ENCODE results near the gene GREB1.
A peak's percentile ranks its signal among the peaks of the same experiment; 100 is the strongest.

Gene GREB1

DNA sequence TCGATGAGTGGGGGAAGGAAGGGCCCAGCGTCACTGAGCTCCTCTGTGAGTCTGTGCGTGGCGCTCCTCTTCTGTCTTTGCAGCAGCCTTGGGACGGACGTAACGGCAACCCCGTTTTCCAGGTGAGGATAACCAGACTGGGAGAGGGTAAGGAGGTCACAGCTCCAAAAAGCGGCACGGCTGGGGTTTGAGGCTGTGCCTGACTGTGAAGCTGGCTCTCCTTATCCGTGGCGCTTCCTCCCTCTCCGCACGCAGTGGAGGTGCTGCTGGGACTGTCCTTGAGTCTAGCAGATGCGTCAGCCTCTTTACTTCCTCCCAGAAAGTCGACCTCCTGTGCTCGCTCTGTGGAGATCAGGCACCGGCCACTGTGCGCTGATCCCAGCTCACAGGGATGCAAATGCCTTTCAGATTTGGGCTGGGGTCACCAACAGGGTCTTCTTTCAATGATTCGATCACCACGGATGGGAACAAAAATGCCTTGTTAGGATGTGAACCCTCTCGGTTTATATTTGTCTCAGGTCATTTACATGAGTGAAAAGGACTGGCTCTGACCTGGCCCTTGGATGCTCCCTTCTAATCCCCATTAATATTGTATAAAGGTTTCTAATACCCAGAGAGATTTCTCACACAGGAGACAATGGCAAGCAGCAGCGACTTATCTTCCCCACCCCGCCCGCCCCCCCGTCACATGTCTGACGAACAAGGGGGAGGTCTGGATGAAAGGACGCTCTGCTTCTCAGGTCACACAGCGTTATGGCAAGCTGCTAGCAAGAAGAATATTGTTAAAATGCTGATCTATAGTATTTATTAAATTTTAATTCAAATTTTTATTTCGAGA, 37.8 kb upstream of the GREB1 start:
- Histone ChIP-seq H3K36me3 (ENCODE audit: control insufficient read depth in 1 of 2, insufficient read depth in 2 of 2, low read length in 2 of 2) (no peaks in the 10 kb centered on the region), H2BK5ac (ENCODE audit: low read depth, low read length, poor library complexity) (no peak overlapping the region), H3K9me3 (ENCODE audit: insufficient read depth, low read depth, low read length) (no peaks in the 10 kb centered on the region), H4K12ac (ENCODE audit: low read depth, low read length) (no peak overlapping the region), H3K4me2 (ENCODE audit: low read length) (no peak overlapping the region), H2AFZ (ENCODE audit: insufficient read depth, low read length, poor library complexity) (no peak overlapping the region), H3K23ac (ENCODE audit: low read length) (no peak overlapping the region), H3K14ac (ENCODE audit: low read length) (no peak overlapping the region), H3K4ac (ENCODE audit: low read depth, low read length) (no peak overlapping the region), H2BK120ac (ENCODE audit: insufficient read depth, low read length, poor library complexity) (no peak overlapping the region), H3K9ac (ENCODE audit: low read length) (no peak overlapping the region), H2AK5ac (ENCODE audit: low read length) (no peak overlapping the region), H3K79me1 (ENCODE audit: low read length) (no peaks in the 10 kb centered on the region), H3K79me2 (ENCODE audit: control insufficient read depth, insufficient read depth, low read length, poor library complexity) (peaks cover 2% of the 10 kb centered on the region), H3K18ac (ENCODE audit: low read length) (no peak overlapping the region), H3K27me3 (ENCODE audit: insufficient read depth, low read length) (no peaks in the 10 kb centered on the region), H4K91ac (ENCODE audit: low read depth, low read length) (no peak overlapping the region), H3K27ac (ENCODE audit: low read depth, low read length) (no peak overlapping the region), H4K8ac (ENCODE audit: low read depth, low read length) (no peak overlapping the region), H3K4me1 (ENCODE audit: control insufficient read depth in 1 of 2, insufficient read depth in 2 of 2, low read length in 2 of 2) (peaks cover 2 to 10% of the 10 kb centered on the region in 2 experiments), H2BK12ac (ENCODE audit: low read length) (no peak overlapping the region), H3K4me3 (ENCODE audit: low read depth, low read length) (no peak overlapping the region)
- DNase-seq: no peak
- WGBS (ENCODE audit: extremely low coverage, insufficient coverage, insufficient read length): no CpG with 5 or more reads among the region's 30 CpGs

DNA sequence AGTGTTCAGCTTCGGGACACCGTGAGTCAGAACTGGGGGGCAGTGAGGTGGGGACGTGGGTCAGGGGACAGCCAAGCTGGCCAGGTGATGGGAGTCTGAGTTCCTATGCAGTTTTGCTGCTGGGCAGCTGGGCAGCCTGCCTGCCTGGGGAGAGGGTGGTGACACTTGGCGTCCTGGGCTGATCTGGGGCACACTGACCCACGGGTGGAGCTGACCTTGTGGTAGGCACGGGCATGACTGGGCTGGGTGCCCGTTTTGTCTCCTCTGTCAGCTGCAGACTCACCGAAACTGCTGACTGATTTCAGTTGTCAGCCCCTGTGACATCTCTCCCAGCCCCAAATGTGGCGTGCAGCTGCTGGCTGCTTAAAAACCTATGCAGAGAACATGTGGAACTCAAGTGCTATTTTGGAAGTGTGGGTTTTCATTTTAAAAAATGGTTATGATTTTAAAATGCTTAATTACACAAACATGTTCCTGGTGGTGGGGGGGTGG, 35.3 kb upstream of the GREB1 start:
- no peak overlapping the region for H2AK5ac ChIP-seq (ENCODE audit: low read length)
- no peak overlapping the region for H2BK120ac ChIP-seq (ENCODE audit: insufficient read depth, low read length, poor library complexity)
- H3K4me3 ChIP-seq (ENCODE audit: low read depth, low read length): peak overlapping the region; percentile 10
- no peak overlapping the region for H4K8ac ChIP-seq (ENCODE audit: low read depth, low read length)
- no peaks in the 10 kb centered on the region for H3K79me2 ChIP-seq (ENCODE audit: control insufficient read depth, insufficient read depth, low read length, poor library complexity)
- no peaks in the 10 kb centered on the region for H3K79me1 ChIP-seq (ENCODE audit: low read length)
- H4K12ac ChIP-seq (ENCODE audit: low read depth, low read length): no peak overlapping the region
- H3K4me1 ChIP-seq (ENCODE audit: control insufficient read depth in 1 of 2, insufficient read depth in 2 of 2, low read length in 2 of 2): peaks cover 0 to 3% of the 10 kb centered on the region in 2 experiments
- H3K4me2 ChIP-seq (ENCODE audit: low read length): no peak overlapping the region
- no peak overlapping the region for H3K23ac ChIP-seq (ENCODE audit: low read length)
- H3K14ac ChIP-seq (ENCODE audit: low read length): no peak overlapping the region
- H3K36me3 ChIP-seq (ENCODE audit: control insufficient read depth in 1 of 2, insufficient read depth in 2 of 2, low read length in 2 of 2): no peaks in the 10 kb centered on the region
- H2AFZ ChIP-seq (ENCODE audit: insufficient read depth, low read length, poor library complexity): no peak overlapping the region
- H3K27me3 ChIP-seq (ENCODE audit: insufficient read depth, low read length): no peaks in the 10 kb centered on the region
- no peak overlapping the region for H3K4ac ChIP-seq (ENCODE audit: low read depth, low read length)
- no peak overlapping the region for H2BK12ac ChIP-seq (ENCODE audit: low read length)
- H2BK5ac ChIP-seq (ENCODE audit: low read depth, low read length, poor library complexity): no peak overlapping the region
- WGBS (ENCODE audit: extremely low coverage, insufficient coverage, insufficient read length): no CpG with 5 or more reads among the region's 9 CpGs
- no peak overlapping the region for H3K18ac ChIP-seq (ENCODE audit: low read length)
- H3K9me3 ChIP-seq (ENCODE audit: insufficient read depth, low read depth, low read length): no peaks in the 10 kb centered on the region
- no peak for DNase-seq
- no peak overlapping the region for H3K9ac ChIP-seq (ENCODE audit: low read length)
- H3K27ac ChIP-seq (ENCODE audit: low read depth, low read length): no peak overlapping the region
- H4K91ac ChIP-seq (ENCODE audit: low read depth, low read length): no peak overlapping the region

DNA sequence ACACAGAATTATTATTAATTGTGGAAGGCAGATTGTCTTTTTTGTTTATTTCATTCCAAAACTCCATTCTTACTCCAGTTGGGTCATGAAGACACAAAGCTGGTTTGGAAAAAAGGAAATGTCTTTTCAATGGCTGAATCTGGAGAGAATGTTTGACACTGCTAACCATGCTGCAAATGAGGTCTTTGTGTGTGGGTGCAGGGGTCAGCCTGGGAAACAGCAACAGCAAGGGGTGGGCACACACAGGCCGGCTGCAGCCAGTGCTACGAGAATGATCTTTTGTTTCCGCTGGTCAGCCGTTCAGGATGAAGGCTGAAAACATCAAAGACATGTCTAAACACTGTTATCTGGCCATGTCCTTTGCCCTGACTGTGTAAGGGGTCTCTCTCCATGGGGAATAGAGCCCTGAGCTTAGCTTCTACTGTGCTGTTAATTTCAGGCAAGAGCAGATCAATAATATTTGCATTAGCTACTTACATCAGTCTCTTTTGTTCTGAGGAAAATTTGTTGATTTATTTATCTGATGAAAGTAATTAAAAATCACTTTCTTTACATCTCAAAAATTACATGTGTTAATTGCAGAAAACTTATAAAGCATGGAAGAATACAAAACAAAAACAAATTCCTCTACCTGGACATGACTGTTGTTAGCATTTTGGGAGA, 34.6 kb upstream of the GREB1 start:
- H3K14ac ChIP-seq (ENCODE audit: low read length): no peak overlapping the region
- H4K12ac ChIP-seq (ENCODE audit: low read depth, low read length): no peak overlapping the region
- no CpG with 5 or more reads among the region's 4 CpGs for WGBS (ENCODE audit: extremely low coverage, insufficient coverage, insufficient read length)
- no peak overlapping the region for H3K4me2 ChIP-seq (ENCODE audit: low read length)
- H4K91ac ChIP-seq (ENCODE audit: low read depth, low read length): no peak overlapping the region
- H3K4me1 ChIP-seq (ENCODE audit: control insufficient read depth in 1 of 2, insufficient read depth in 2 of 2, low read length in 2 of 2): peaks cover 0 to 3% of the 10 kb centered on the region in 2 experiments
- H2BK12ac ChIP-seq (ENCODE audit: low read length): no peak overlapping the region
- no peak overlapping the region for H3K27ac ChIP-seq (ENCODE audit: low read depth, low read length)
- no peak overlapping the region for H2AK5ac ChIP-seq (ENCODE audit: low read length)
- H3K4me3 ChIP-seq (ENCODE audit: low read depth, low read length): no peak overlapping the region
- no peak overlapping the region for H3K18ac ChIP-seq (ENCODE audit: low read length)
- H3K4ac ChIP-seq (ENCODE audit: low read depth, low read length): no peak overlapping the region
- H3K9ac ChIP-seq (ENCODE audit: low read length): no peak overlapping the region
- H4K8ac ChIP-seq (ENCODE audit: low read depth, low read length): no peak overlapping the region
- no peak overlapping the region for H2AFZ ChIP-seq (ENCODE audit: insufficient read depth, low read length, poor library complexity)
- H3K36me3 ChIP-seq (ENCODE audit: control insufficient read depth in 1 of 2, insufficient read depth in 2 of 2, low read length in 2 of 2): no peaks in the 10 kb centered on the region
- no peak overlapping the region for H2BK120ac ChIP-seq (ENCODE audit: insufficient read depth, low read length, poor library complexity)
- H2BK5ac ChIP-seq (ENCODE audit: low read depth, low read length, poor library complexity): no peak overlapping the region
- no peaks in the 10 kb centered on the region for H3K9me3 ChIP-seq (ENCODE audit: insufficient read depth, low read depth, low read length)
- DNase-seq: no peak
- H3K23ac ChIP-seq (ENCODE audit: low read length): no peak overlapping the region
- H3K27me3 ChIP-seq (ENCODE audit: insufficient read depth, low read length): no peaks in the 10 kb centered on the region
- H3K79me1 ChIP-seq (ENCODE audit: low read length): no peaks in the 10 kb centered on the region
- H3K79me2 ChIP-seq (ENCODE audit: control insufficient read depth, insufficient read depth, low read length, poor library complexity): no peaks in the 10 kb centered on the region

DNA sequence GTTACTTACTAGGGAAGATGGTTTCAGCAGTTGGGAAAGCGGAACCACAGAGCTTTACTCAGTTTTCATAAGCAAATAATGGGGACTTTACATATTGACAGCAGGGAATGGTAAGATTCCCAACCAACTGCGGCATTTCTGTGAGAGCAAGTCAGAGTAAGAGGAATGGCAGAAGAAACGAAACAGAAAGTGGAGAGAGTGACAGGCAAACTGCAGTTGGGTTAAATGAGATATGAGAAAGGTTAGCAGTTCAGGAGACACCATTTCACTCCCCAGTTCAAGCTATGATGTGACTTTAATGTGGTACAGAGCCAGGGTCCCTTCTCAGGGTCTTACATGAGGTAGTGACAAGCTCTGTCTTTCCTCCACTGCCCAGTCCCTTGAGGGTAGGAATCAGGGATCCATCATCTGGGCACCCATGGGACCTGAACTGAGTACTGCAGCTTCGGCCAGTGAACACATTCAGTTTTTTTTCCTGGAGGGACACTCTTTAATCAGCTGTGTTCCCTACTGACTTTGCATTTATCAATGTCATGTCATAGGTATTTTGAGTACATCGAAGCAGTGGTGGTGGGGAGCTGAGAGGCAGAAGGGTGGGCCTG, 33.0 kb upstream of the GREB1 start:
- no peak overlapping the region for H2BK12ac ChIP-seq (ENCODE audit: low read length)
- H2BK5ac ChIP-seq (ENCODE audit: low read depth, low read length, poor library complexity): no peak overlapping the region
- H3K4me3 ChIP-seq (ENCODE audit: low read depth, low read length): no peak overlapping the region
- H3K9me3 ChIP-seq (ENCODE audit: insufficient read depth, low read depth, low read length): no peaks in the 10 kb centered on the region
- H3K36me3 ChIP-seq (ENCODE audit: control insufficient read depth in 1 of 2, insufficient read depth in 2 of 2, low read length in 2 of 2): no peaks in the 10 kb centered on the region
- DNase-seq: no peak
- H3K4ac ChIP-seq (ENCODE audit: low read depth, low read length): no peak overlapping the region
- no peak overlapping the region for H2BK120ac ChIP-seq (ENCODE audit: insufficient read depth, low read length, poor library complexity)
- no peak overlapping the region for H3K14ac ChIP-seq (ENCODE audit: low read length)
- H3K4me2 ChIP-seq (ENCODE audit: low read length): no peak overlapping the region
- H3K79me1 ChIP-seq (ENCODE audit: low read length): no peaks in the 10 kb centered on the region
- no peak overlapping the region for H2AK5ac ChIP-seq (ENCODE audit: low read length)
- H2AFZ ChIP-seq (ENCODE audit: insufficient read depth, low read length, poor library complexity): no peak overlapping the region
- H3K9ac ChIP-seq (ENCODE audit: low read length): no peak overlapping the region
- H4K8ac ChIP-seq (ENCODE audit: low read depth, low read length): no peak overlapping the region
- H3K18ac ChIP-seq (ENCODE audit: low read length): no peak overlapping the region
- H3K27me3 ChIP-seq (ENCODE audit: insufficient read depth, low read length): no peaks in the 10 kb centered on the region
- no peak overlapping the region for H3K27ac ChIP-seq (ENCODE audit: low read depth, low read length)
- no peak overlapping the region for H4K91ac ChIP-seq (ENCODE audit: low read depth, low read length)
- no peak overlapping the region for H3K23ac ChIP-seq (ENCODE audit: low read length)
- peaks cover 0 to 3% of the 10 kb centered on the region in 2 experiments for H3K4me1 ChIP-seq (ENCODE audit: control insufficient read depth in 1 of 2, insufficient read depth in 2 of 2, low read length in 2 of 2)
- H4K12ac ChIP-seq (ENCODE audit: low read depth, low read length): no peak overlapping the region
- no CpG with 5 or more reads among the region's 5 CpGs for WGBS (ENCODE audit: extremely low coverage, insufficient coverage, insufficient read length)
- no peaks in the 10 kb centered on the region for H3K79me2 ChIP-seq (ENCODE audit: control insufficient read depth, insufficient read depth, low read length, poor library complexity)

Measured in trophoblast cell (in vitro differentiated cells and primary cell).